ENCODE data around the gene PML. TPM values are rescaled to one million over a fixed set of nuclear protein-coding genes. Genes with fewer than 3 reads are reported as not detected.

The PML gene
- total and polyA plus RNA-seq, 9 of the 15 experiments (the other 6 are each of a cell fraction or from before 2014, with no cell fraction given) = 5.0 to 50.7 (median 10.1) TPM

GRCh38 chr15:73978896-73979295, 15.6 kb upstream of the PML start:
- H3K4me2 ChIP-seq (ENCODE audit: insufficient read depth, low read length) = no peak overlapping the region
- 36% methylated on average over 3 of the region's 3 CpGs for WGBS (ENCODE audit: insufficient coverage, low coverage, missing lambda C conversion rate)
- H2AFZ ChIP-seq (ENCODE audit: low read depth, low read length) = no peak overlapping the region
- no peak for TF ChIP-seq CREM (IDR thresholded peaks at IDR 0.05; ENCODE audit: low read depth)
- no peak for TF ChIP-seq IRF1 (CRISPR knock-in tag; IDR thresholded peaks at IDR 0.05; ENCODE audit: borderline replicate concordance)
- no peak for TF ChIP-seq ZNF778 (CRISPR knock-in tag; IDR thresholded peaks at IDR 0.05)
- no peak for TF ChIP-seq HEY1 (CRISPR knock-in tag; IDR thresholded peaks at IDR 0.05; ENCODE audit: borderline replicate concordance)
- no peak for TF ChIP-seq KDM4B (IDR thresholded peaks at IDR 0.05; ENCODE audit: borderline replicate concordance in 2 of 2, low read depth in 1 of 2)
- no peak for TF ChIP-seq PBX2 (CRISPR knock-in tag; IDR thresholded peaks at IDR 0.05; ENCODE audit: low read depth)
- TF ChIP-seq PBX2 (tag; conservative IDR thresholded peaks at IDR 0.05; ENCODE audit: low read depth) = no peak
- no peak for TF ChIP-seq CC2D1A (IDR thresholded peaks at IDR 0.05)
- TF ChIP-seq ZBTB1 (CRISPR knock-in tag; IDR thresholded peaks at IDR 0.05; ENCODE audit: borderline replicate concordance, low read depth) = no peak
- no peaks in the 10 kb centered on the region for H3K36me3 ChIP-seq (ENCODE audit: control insufficient read depth, insufficient read depth, low read length)
- no peaks in the 10 kb centered on the region for H3K79me2 ChIP-seq (ENCODE audit: control insufficient read depth, insufficient read depth, low read length)
- intact Hi-C loops (cut with micrococcal nuclease) (no loop called here), in situ Hi-C loops (cut with MboI) (loop anchor here (5.0 kb wide), 1 partner anchor 58 kb away; no protein-coding TSS in a partner anchor)
- CTCF ChIA-PET (ENCODE audit: low intra/inter-chr PET ratio) = no interaction called here
- H4K20me1 ChIP-seq (replicated peaks; ENCODE audit: control insufficient read depth, insufficient read depth, low read length) = no peaks in the 10 kb centered on the region
- POLR2A ChIA-PET = interaction anchor here (0.7 to 1.3 kb wide), 3 partner anchors 11 to 27 kb away, joined by 3 to 4 read pairs (median 4); no protein-coding TSS in a partner anchor
- H3K9me1 ChIP-seq (ENCODE audit: control insufficient read depth, insufficient read depth, low read length) = no peaks in the 10 kb centered on the region
- no peaks in the 10 kb centered on the region; the same call in 1 of the 2 replicates for H3K9me3 ChIP-seq (replicated peaks; ENCODE audit: control insufficient read depth, insufficient read depth, low read depth, low read length)
- H3K9ac ChIP-seq (ENCODE audit: insufficient read depth in 1 of 2, low read depth in 2 of 2, low read length in 2 of 2) = no peak overlapping the region
- BruUV-seq (replicated peaks) = no TSS peak
- DNase-seq (ENCODE audit: extremely low read depth in 1 of 4, low spot score in 3 of 4) (no peak), ATAC-seq (no peak), FAIRE-seq (no peak)
- peaks cover 4 to 17% of the 10 kb centered on the region in 2 experiments; a peak in 4 of 5 replicates for H3K4me1 ChIP-seq (replicated peaks in 1 of 2; ENCODE audit: control insufficient read depth in 2 of 2, insufficient read depth in 2 of 2, low read length in 2 of 2)
- peaks cover 0 to 15% of the 10 kb centered on the region in 2 experiments; a peak in 3 of 5 replicates for H3K27me3 ChIP-seq (ENCODE audit: control insufficient read depth in 2 of 2, insufficient read depth in 2 of 2, low read length in 2 of 2)
- H3K4me3 ChIP-seq = no peak overlapping the region
- H3K27ac ChIP-seq (ENCODE audit: extremely low read depth, low read depth, low read length) = no peak overlapping the region

Measured in K562 (cell line).